ENCODE results near the gene SYCE1L.

Gene SYCE1L

DNA sequence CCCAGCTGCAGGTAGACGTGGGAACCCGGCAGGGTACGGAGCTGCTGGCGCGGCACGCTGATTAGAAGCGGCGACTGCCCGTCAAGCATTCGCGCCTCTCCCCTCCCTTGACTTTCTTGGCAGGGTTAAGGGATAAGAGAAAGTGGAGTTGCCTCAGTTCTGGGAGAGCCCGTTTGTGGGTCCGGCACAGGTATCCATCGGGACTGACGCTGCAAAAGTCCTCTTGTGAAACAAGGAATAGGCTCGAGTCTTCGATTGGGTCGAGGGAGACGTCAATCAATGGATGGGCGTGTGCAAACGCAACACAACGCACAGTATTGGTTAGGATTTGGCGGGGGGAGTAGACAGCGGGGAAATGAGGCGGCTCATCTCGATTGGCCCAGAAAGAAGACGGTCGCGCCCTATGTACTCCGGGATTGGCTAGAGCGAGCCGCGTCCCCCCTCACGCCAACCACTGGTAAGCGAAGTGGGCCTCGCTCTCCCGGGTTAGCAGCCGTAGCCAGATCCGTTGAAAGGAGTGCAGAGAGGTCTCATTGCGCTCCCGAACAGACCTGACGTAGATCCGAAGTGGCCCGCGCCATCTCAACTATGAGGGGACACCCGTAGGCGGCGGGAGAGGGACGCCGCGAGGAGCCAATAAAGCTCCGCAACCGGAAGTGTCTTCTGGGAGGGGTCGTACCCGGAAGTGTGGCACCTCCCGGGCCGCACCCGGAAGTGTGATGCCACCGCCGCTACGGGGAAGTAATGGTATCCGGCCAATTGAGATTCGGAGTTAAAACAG lies 8.5 kb upstream of the SYCE1L start, which contains the start of gene MON1B (continued):
- TF ChIP-seq ZNF768 (tag by site-specific recombination; IDR thresholded peaks at IDR 0.05), result no peak
- TF ChIP-seq, protein P1, sequence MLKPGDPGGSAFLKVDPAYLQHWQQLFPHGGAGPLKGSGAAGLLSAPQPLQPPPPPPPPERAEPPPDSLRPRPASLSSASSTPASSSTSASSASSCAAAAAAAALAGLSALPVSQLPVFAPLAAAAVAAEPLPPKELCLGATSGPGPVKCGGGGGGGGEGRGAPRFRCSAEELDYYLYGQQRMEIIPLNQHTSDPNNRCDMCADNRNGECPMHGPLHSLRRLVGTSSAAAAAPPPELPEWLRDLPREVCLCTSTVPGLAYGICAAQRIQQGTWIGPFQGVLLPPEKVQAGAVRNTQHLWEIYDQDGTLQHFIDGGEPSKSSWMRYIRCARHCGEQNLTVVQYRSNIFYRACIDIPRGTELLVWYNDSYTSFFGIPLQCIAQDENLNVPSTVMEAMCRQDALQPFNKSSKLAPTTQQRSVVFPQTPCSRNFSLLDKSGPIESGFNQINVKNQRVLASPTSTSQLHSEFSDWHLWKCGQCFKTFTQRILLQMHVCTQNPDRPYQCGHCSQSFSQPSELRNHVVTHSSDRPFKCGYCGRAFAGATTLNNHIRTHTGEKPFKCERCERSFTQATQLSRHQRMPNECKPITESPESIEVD (tag by site-specific recombination; IDR thresholded peaks at IDR 0.05), result no peak
- TF ChIP-seq ZNF416 (tag by site-specific recombination; IDR thresholded peaks at IDR 0.05), result no peak

DNA sequence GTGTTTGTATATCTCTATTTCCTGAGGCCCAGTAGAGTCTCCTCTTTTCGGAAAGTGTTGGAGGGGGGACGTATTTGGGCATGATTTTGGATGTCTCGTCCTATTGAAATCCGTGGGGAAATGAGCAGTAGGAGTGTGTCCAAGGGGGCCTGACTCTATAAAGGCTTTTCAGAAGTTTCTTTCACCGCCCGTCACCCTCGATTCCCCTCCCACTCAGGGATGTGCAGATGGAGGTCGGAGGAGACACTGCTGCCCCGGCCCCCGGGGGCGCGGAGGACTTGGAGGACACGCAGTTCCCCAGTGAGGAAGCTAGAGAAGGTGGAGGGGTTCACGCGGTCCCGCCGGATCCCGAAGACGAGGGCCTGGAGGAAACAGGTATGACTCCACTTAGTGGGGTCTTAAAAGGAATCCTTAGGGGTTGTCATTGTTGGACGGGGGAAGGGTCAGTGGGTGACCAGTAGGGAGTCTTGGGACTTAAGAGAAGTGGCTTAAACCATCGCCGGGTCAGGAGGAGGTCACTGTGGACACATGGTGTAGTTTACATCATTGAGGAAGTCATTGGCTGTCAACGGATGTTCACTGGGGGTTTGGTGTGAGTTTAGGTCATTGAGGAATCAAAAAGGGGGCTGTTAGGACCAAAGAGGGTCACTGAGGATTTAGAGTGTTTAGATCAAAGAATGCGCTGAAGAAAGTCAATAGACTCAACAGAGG lies 7.8 kb upstream of the SYCE1L start:
- Histone ChIP-seq H3K4me3 (ENCODE audit: low read depth, low read length) (peak overlapping the region; percentile 63), H3K36me3 (ENCODE audit: control insufficient read depth in 2 of 2, insufficient read depth in 1 of 2, low read length in 2 of 2) (peaks cover 0 to 33% of the 10 kb centered on the region in 2 experiments; a peak in 2 of 3 replicates), H3K9me3 (ENCODE audit: control insufficient read depth, insufficient read depth, low read depth, low read length) (no peaks in the 10 kb centered on the region), H3K27ac (ENCODE audit: extremely low read depth, low read depth, low read length) (peak overlapping the region; percentile 72), H3K4me1 (ENCODE audit: control insufficient read depth, insufficient read depth, low read length) (no peaks in the 10 kb centered on the region)
- CTCF ChIA-PET, result no interaction called here
- POLR2A ChIA-PET, result interaction anchor here (1.0 to 1.6 kb wide), 4 partner anchors 14 to 1549 kb away, joined by 3 to 5 read pairs (median 3); no protein-coding TSS in a partner anchor
- no peak for TF ChIP-seq ZBTB44 (tag by site-specific recombination; IDR thresholded peaks at IDR 0.05)
- TF ChIP-seq KLF9 (tag by site-specific recombination; IDR thresholded peaks at IDR 0.05; ENCODE audit: low read depth), result peak; percentile 5; the same call in 1 of the 2 replicates
- no peak for TF ChIP-seq ZNF843 (tag by site-specific recombination; IDR thresholded peaks at IDR 0.05)
- TF ChIP-seq GLIS2 (tag by site-specific recombination; IDR thresholded peaks at IDR 0.05), result 0 out of 2 replicates have a peak, but pooled peaks have one; percentile 4
- TF ChIP-seq ZNF37A (tag by site-specific recombination; IDR thresholded peaks at IDR 0.05), result no peak
- TF ChIP-seq HIC1 (tag by site-specific recombination; IDR thresholded peaks at IDR 0.05), result 0 out of 2 replicates have a peak, but pooled peaks have one; percentile 6
- TF ChIP-seq ZNF510 (tag by site-specific recombination; IDR thresholded peaks at IDR 0.05; ENCODE audit: insufficient replicate concordance), result no peak
- TF ChIP-seq, protein P2, sequence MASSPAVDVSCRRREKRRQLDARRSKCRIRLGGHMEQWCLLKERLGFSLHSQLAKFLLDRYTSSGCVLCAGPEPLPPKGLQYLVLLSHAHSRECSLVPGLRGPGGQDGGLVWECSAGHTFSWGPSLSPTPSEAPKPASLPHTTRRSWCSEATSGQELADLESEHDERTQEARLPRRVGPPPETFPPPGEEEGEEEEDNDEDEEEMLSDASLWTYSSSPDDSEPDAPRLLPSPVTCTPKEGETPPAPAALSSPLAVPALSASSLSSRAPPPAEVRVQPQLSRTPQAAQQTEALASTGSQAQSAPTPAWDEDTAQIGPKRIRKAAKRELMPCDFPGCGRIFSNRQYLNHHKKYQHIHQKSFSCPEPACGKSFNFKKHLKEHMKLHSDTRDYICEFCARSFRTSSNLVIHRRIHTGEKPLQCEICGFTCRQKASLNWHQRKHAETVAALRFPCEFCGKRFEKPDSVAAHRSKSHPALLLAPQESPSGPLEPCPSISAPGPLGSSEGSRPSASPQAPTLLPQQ (tag by site-specific recombination; IDR thresholded peaks at IDR 0.05), result 0 out of 2 replicates have a peak, but pooled peaks have one; percentile 3
- peak; percentile 11; the same call in 1 of the 2 replicates for TF ChIP-seq KLF8 (tag by site-specific recombination; IDR thresholded peaks at IDR 0.05)
- 0 out of 2 replicates have a peak, but pooled peaks have one; percentile 1 for TF ChIP-seq GLIS1 (tag by site-specific recombination; IDR thresholded peaks at IDR 0.05)
- no peak for TF ChIP-seq ZNF561 (tag by site-specific recombination; IDR thresholded peaks at IDR 0.05; ENCODE audit: borderline replicate concordance)
- peak; percentile 7; the same call in 1 of the 2 replicates for TF ChIP-seq ZBTB21 (tag by site-specific recombination; IDR thresholded peaks at IDR 0.05)
- TF ChIP-seq ZNF76 (tag by site-specific recombination; IDR thresholded peaks at IDR 0.05; ENCODE audit: borderline replicate concordance, low read depth), result no peak
- no peak for TF ChIP-seq ZNF501 (tag by site-specific recombination; IDR thresholded peaks at IDR 0.05)
- TF ChIP-seq ZNF335 (tag by site-specific recombination; conservative IDR thresholded peaks at IDR 0.05), result peak; percentile 67
- peak; percentile 24; the same call in 1 of the 2 replicates for TF ChIP-seq SCRT1 (tag by site-specific recombination; IDR thresholded peaks at IDR 0.05; ENCODE audit: borderline replicate concordance)
- peak; percentile 56 for TF ChIP-seq SCRT2 (tag by site-specific recombination; IDR thresholded peaks at IDR 0.05)
